Testis (tissue), 2 donors: ENCODE measurements around the gene DDI2.

Experiments used
- POLR2A ChIP-seq: fragments of 450-650 bp; IDR thresholded peaks from one replicate; pipeline ENCODE4 v1.6.1; 2017; ENCODE audit warnings: antibody characterized with exemption, mild to moderate bottlenecking, moderate library complexity
- TF ChIP-seq, protein P1 (sequence below), 3 experiments: fragments of 450-650 bp in 2 of 3; fragments of 200-600 bp in 1 of 3; sonication (generic) in 1 of 3; IDR thresholded peaks; one replicate each; pipeline ENCODE4 v1.5.1; 2016 to 2019; ENCODE audit warnings: antibody characterized with exemption in 3 of 3, mild to moderate bottlenecking in 2 of 3, moderate library complexity in 1 of 3

DNA sequence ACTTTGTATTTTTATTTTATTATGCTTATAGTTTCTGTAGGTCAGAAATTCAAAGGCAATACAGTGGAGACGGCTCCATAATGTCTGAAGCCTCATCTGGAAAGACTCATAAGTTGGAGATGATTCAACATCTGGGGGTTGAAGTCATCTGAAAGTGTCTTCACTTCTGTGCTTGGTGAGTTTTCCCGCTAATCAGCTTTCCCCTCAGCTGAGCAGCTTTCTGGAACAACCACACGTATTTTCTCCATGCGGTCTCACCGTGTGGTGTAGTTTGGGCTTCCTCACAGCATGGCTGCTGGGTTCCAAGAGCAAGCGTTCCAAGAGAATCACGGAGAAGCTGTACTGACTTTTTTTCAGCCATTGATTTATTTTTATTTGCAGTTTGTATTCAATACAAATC, 7.6 kb upstream of the DDI2 start:
- TF ChIP-seq, protein P1, sequence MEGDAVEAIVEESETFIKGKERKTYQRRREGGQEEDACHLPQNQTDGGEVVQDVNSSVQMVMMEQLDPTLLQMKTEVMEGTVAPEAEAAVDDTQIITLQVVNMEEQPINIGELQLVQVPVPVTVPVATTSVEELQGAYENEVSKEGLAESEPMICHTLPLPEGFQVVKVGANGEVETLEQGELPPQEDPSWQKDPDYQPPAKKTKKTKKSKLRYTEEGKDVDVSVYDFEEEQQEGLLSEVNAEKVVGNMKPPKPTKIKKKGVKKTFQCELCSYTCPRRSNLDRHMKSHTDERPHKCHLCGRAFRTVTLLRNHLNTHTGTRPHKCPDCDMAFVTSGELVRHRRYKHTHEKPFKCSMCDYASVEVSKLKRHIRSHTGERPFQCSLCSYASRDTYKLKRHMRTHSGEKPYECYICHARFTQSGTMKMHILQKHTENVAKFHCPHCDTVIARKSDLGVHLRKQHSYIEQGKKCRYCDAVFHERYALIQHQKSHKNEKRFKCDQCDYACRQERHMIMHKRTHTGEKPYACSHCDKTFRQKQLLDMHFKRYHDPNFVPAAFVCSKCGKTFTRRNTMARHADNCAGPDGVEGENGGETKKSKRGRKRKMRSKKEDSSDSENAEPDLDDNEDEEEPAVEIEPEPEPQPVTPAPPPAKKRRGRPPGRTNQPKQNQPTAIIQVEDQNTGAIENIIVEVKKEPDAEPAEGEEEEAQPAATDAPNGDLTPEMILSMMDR (IDR thresholded peaks at IDR 0.05), result no peak
- no peak for TF ChIP-seq POLR2A
